K562 (cell line): ENCODE results near the gene SPATA20. TPM values are rescaled to one million over a fixed set of nuclear protein-coding genes. Genes with fewer than 3 reads are reported as not detected.
A peak's percentile ranks its signal among the peaks of the same experiment; 100 is the strongest.

Source experiments
- MEIS2 ChIP-seq: fragments of 450-650 bp; IDR thresholded peaks from 2 replicates; pipeline ENCODE4 v1.6.1; 2014; ENCODE audit warnings: mild to moderate bottlenecking; ENCODE audit not compliant: partially characterized antibody
- POLR2AphosphoS5 ChIP-seq: IDR thresholded peaks from 2 replicates; pipeline ENCODE4 v1.6.1; 2011; ENCODE audit warnings: mild to moderate bottlenecking, low read depth, low read length, moderate library complexity; ENCODE audit not compliant: control insufficient read depth, insufficient read depth
- PURB ChIP-seq: sonication (generic); formaldehyde crosslinking; IDR thresholded peaks from 2 replicates; pipeline ENCODE4 v1.9.0; 2021; ENCODE audit warnings: low read depth, mild to moderate bottlenecking, missing genetic modification reagents
- RUNX1 ChIP-seq: sonication (generic); IDR thresholded peaks from 2 replicates; pipeline ENCODE4 v1.6.1; 2016; ENCODE audit warnings: antibody characterized with exemption, low read depth
- SRF ChIP-seq, 2 experiments: fragments of 250-450, 450-650 bp in 1 of 2; sonication (Bioruptor Pico) in 1 of 2; sonication (generic) in 1 of 2; formaldehyde crosslinking; IDR thresholded peaks; 2 replicates each; pipeline versions ENCODE4 v1.5.0 to v1.5.1; 2020 to 2022; ENCODE audit warnings: mild to moderate bottlenecking in 1 of 2, missing genetic modification reagents in 1 of 2
- SRSF9 ChIP-seq: fragments of 200-400 bp; formaldehyde crosslinking; IDR thresholded peaks from 2 replicates; pipeline ENCODE4 v1.6.1; 2017; ENCODE audit warnings: low read depth, low read length, borderline replicate concordance
- TARDBP ChIP-seq: fragments of 450-650 bp; IDR thresholded peaks from 2 replicates; pipeline ENCODE4 v1.6.1; 2016
- TEAD2 ChIP-seq: fragments of 450-650 bp; IDR thresholded peaks from 2 replicates; pipeline ENCODE4 v1.6.1; 2016; ENCODE audit warnings: missing genetic modification characterization, control low read depth, missing compliant biosample characterization
- ZFPM2 ChIP-seq: fragments of 250-450 bp; sonication (Bioruptor Pico); IDR thresholded peaks from 2 replicates; pipeline ENCODE4 v1.5.1; 2022; ENCODE audit warnings: mild to moderate bottlenecking
- ZNF274 ChIP-seq: IDR thresholded peaks from 2 replicates; pipeline ENCODE4 v1.6.1; 2011; ENCODE audit warnings: low read depth, mild to moderate bottlenecking, low read length, moderate library complexity, borderline replicate concordance
- ZNF699 ChIP-seq: fragments of 250-450 bp; sonication (Bioruptor Pico); IDR thresholded peaks from 2 replicates; pipeline ENCODE4 v1.8.0; 2021; ENCODE audit warnings: mild to moderate bottlenecking, moderate library complexity; ENCODE audit not compliant: insufficient replicate concordance
- ZNF75A ChIP-seq: fragments of 450-650 bp; formaldehyde crosslinking; IDR thresholded peaks from 2 replicates; pipeline ENCODE4 v1.4.0; 2020; ENCODE audit warnings: mild to moderate bottlenecking
- polyA plus RNA-seq, 8 experiments: library from polyadenylated mRNA; depleted of rRNA in 4 of 8; stranded (reverse) in 5 of 8; unstranded in 3 of 8; fragments of >200 nt; fragmentation: Nextera tagmentation in 2 of 8; fragmentation: Illumina TruSeq in 1 of 8; extraction: Ambion mirVana in 2 of 8; extraction: Trizol in 1 of 8; gene quantifications; 2 replicates each; pipeline versions ENCODE4 v1.2.1 to v1.2.3, GENCODE V29; 2011 to 2014; ENCODE audit warnings: inconsistent platforms in 1 of 8, missing spikeins in 1 of 8
- total RNA-seq, 7 experiments: library from RNA; depleted of rRNA in 6 of 7; stranded (reverse); fragments of >200 nt in 6 of 7; fragmentation: Illumina TruSeq in 2 of 7; extraction: Trizol in 2 of 7; gene quantifications; 2 replicates each; pipeline versions ENCODE4 v1.2.1 to v1.2.3, GENCODE V29; 2011 to 2021; ENCODE audit warnings: low replicate concordance in 1 of 7
- TF ChIP-seq, protein P1 (sequence below): sonication (generic); formaldehyde crosslinking; IDR thresholded peaks from 2 replicates; pipeline ENCODE4 v1.8.0; 2022; ENCODE audit warnings: missing genetic modification reagents, mild to moderate bottlenecking, moderate library complexity, borderline replicate concordance
- TF ChIP-seq, protein P2 (sequence below): fragments of 450-650 bp; IDR thresholded peaks from 2 replicates; pipeline ENCODE4 v1.6.1; 2016; ENCODE audit warnings: borderline replicate concordance
- TF ChIP-seq, protein P3 (sequence below): fragments of 250-450 bp; sonication (Bioruptor Pico); IDR thresholded peaks from 2 replicates; pipeline ENCODE4 v1.5.0; 2020; ENCODE audit warnings: mild to moderate bottlenecking
- TF ChIP-seq, protein P4 (sequence below): sonication (generic); formaldehyde crosslinking; IDR thresholded peaks from 2 replicates; pipeline ENCODE4 v1.8.0; 2022; ENCODE audit warnings: missing genetic modification reagents, mild to moderate bottlenecking, borderline replicate concordance
- TF ChIP-seq, protein P5 (sequence below), 2 experiments: IDR thresholded peaks; 2 replicates each; pipeline ENCODE4 v1.6.1; 2011; ENCODE audit warnings: borderline replicate concordance in 1 of 2, control low read depth in 1 of 2, low read depth in 1 of 2, low read length in 1 of 2, mild to moderate bottlenecking in 1 of 2, mixed read lengths in 1 of 2, moderate library complexity in 1 of 2; ENCODE audit not compliant: insufficient read depth in 1 of 2, insufficient read length in 1 of 2, poor library complexity in 1 of 2, severe bottlenecking in 1 of 2; ENCODE audit errors: extremely low read depth in 1 of 2

The SPATA20 gene
- total and polyA plus RNA-seq, 9 of the 15 experiments (the other 6 are each of a cell fraction or from before 2014, with no cell fraction given) = 0.08 to 4.0 (median 1.5) TPM

DNA sequence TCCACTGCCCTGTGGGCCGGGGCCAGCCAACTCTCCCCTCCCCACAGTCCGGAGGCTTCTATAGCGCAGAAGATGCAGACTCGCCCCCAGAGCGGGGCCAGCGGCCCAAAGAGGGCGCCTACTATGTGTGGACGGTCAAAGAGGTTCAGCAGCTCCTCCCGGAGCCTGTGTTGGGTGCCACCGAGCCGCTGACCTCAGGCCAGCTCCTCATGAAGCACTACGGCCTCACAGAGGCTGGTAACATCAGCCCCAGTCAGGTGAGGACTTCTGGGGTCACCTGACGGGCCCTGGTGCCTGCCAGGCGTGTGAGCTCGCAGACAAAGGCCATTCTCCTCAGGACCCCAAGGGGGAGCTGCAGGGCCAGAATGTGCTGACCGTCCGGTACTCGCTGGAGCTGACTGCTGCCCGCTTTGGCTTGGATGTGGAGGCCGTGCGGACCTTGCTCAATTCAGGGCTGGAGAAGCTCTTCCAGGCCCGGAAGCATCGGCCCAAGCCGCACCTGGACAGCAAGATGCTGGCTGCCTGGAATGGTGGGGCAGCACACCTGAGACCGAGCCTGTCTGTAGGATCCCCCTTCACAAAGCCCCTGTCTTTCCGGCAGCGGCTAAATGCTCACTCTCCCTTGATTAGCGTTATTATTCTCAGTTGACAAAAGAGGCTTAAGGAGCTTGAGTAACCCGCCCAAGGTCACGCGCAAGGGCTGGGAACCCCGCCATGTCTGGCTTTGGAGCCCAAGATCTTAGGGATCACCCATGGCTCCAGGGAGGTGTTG is 3.9 kb downstream of the SPATA20 start (continued):
- TF ChIP-seq, protein P1, sequence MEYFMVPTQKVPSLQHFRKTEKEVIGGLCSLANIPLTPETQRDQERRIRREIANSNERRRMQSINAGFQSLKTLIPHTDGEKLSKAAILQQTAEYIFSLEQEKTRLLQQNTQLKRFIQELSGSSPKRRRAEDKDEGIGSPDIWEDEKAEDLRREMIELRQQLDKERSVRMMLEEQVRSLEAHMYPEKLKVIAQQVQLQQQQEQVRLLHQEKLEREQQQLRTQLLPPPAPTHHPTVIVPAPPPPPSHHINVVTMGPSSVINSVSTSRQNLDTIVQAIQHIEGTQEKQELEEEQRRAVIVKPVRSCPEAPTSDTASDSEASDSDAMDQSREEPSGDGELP (CRISPR knock-in tag) = peak; percentile 73; the same call in 1 of the 2 replicates
- TF ChIP-seq ZNF699 (CRISPR knock-in tag) = no peak
- TF ChIP-seq, protein P2, sequence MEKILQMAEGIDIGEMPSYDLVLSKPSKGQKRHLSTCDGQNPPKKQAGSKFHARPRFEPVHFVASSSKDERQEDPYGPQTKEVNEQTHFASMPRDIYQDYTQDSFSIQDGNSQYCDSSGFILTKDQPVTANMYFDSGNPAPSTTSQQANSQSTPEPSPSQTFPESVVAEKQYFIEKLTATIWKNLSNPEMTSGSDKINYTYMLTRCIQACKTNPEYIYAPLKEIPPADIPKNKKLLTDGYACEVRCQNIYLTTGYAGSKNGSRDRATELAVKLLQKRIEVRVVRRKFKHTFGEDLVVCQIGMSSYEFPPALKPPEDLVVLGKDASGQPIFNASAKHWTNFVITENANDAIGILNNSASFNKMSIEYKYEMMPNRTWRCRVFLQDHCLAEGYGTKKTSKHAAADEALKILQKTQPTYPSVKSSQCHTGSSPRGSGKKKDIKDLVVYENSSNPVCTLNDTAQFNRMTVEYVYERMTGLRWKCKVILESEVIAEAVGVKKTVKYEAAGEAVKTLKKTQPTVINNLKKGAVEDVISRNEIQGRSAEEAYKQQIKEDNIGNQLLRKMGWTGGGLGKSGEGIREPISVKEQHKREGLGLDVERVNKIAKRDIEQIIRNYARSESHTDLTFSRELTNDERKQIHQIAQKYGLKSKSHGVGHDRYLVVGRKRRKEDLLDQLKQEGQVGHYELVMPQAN = no peak
- TF ChIP-seq POLR2AphosphoS5 = no peak
- no peak for TF ChIP-seq ZNF75A
- TF ChIP-seq SRSF9 = no peak
- no peak for TF ChIP-seq TEAD2
- no peak for TF ChIP-seq ZFPM2 (CRISPR knock-in tag)
- TF ChIP-seq SRF (CRISPR knock-in tag; IDR thresholded peaks at IDR 0.05) = no peak
- TF ChIP-seq, protein P3, sequence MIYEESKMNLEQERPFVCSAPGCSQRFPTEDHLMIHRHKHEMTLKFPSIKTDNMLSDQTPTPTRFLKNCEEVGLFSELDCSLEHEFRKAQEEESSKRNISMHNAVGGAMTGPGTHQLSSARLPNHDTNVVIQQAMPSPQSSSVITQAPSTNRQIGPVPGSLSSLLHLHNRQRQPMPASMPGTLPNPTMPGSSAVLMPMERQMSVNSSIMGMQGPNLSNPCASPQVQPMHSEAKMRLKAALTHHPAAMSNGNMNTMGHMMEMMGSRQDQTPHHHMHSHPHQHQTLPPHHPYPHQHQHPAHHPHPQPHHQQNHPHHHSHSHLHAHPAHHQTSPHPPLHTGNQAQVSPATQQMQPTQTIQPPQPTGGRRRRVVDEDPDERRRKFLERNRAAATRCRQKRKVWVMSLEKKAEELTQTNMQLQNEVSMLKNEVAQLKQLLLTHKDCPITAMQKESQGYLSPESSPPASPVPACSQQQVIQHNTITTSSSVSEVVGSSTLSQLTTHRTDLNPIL (CRISPR knock-in tag) = no peak
- TF ChIP-seq, protein P4, sequence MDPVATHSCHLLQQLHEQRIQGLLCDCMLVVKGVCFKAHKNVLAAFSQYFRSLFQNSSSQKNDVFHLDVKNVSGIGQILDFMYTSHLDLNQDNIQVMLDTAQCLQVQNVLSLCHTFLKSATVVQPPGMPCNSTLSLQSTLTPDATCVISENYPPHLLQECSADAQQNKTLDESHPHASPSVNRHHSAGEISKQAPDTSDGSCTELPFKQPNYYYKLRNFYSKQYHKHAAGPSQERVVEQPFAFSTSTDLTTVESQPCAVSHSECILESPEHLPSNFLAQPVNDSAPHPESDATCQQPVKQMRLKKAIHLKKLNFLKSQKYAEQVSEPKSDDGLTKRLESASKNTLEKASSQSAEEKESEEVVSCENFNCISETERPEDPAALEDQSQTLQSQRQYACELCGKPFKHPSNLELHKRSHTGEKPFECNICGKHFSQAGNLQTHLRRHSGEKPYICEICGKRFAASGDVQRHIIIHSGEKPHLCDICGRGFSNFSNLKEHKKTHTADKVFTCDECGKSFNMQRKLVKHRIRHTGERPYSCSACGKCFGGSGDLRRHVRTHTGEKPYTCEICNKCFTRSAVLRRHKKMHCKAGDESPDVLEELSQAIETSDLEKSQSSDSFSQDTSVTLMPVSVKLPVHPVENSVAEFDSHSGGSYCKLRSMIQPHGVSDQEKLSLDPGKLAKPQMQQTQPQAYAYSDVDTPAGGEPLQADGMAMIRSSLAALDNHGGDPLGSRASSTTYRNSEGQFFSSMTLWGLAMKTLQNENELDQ (CRISPR knock-in tag) = no peak
- TF ChIP-seq ZNF274 = no peak
- no peak for TF ChIP-seq RUNX1
- TF ChIP-seq PURB (CRISPR knock-in tag) = no peak
- TF ChIP-seq, protein P5, sequence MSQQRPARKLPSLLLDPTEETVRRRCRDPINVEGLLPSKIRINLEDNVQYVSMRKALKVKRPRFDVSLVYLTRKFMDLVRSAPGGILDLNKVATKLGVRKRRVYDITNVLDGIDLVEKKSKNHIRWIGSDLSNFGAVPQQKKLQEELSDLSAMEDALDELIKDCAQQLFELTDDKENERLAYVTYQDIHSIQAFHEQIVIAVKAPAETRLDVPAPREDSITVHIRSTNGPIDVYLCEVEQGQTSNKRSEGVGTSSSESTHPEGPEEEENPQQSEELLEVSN (IDR thresholded peaks at IDR 0.05; ENCODE audit: borderline replicate concordance in 1 of 2, extremely low read depth in 1 of 2, insufficient read depth in 1 of 2, insufficient read length in 1 of 2, low read depth in 1 of 2, low read length in 1 of 2, poor library complexity in 1 of 2, severe bottlenecking in 1 of 2) = no peak
- no peak for TF ChIP-seq TARDBP
- TF ChIP-seq MEIS2 = no peak
